Activated T-cell treated with anti-CD3 and anti-CD28 coated beads for 48 hours (primary cell): Measurements from ENCODE around the gene DENR.
"Not testable (repeated sequence)": the region's sequence is repeated elsewhere in the genome, so short reads cannot be mapped to it uniquely, and the experiment has no call there.

Experiments
- DNase-seq: peaks from one replicate; pipeline ENCODE4 v3.0.0-alpha.2; 2020; ENCODE audit warnings: low read depth

Gene DENR, protein sequence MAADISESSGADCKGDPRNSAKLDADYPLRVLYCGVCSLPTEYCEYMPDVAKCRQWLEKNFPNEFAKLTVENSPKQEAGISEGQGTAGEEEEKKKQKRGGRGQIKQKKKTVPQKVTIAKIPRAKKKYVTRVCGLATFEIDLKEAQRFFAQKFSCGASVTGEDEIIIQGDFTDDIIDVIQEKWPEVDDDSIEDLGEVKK

DNA sequence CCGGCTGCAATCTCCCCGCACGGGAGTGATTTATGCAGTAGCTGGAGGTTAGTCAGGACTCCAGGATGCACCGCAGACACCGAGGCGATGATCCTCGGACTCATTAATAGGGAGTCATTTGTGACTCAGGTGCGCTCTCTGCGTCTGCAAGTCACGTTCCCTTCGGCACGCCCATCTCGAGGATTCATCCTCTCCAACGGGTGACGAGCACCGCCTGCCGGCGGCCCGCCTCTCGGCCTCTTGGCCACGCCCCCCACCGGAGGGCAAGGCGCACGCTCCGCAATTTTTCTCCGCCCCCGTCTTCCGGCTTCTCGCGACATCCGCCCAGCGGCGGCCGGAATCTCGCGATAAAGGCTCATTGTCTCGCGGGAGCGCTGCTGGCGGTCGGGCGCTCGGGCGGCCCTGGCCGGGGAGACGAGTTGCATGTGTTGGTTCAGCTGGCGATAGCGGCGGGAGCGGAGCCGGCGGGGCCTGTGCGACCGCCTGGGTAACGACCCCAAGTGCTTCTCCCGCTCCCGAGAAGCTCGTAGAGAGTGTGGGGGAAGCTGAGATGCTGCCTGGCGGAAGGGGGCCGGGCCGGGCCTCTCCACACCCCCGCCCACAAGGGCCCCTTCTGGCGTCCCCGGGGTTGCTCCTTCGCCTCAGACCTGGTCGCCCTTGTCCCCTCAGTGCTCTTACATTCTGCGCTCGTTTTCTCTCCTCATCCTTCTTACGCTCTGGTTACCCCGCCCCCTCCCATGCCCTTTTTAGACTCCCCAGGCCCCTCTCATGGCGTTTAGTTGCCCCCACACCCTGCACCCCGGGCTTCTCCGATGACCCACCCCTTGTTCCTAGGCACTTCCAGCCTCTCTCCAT, at the start of gene DENR:
DENR (plus strand) TSS at position 361 of the 855 bp plus-strand sequence. CDS start 878 bp downstream, outside the sequence.
- peak; percentile 100 for DNase-seq

DNA sequence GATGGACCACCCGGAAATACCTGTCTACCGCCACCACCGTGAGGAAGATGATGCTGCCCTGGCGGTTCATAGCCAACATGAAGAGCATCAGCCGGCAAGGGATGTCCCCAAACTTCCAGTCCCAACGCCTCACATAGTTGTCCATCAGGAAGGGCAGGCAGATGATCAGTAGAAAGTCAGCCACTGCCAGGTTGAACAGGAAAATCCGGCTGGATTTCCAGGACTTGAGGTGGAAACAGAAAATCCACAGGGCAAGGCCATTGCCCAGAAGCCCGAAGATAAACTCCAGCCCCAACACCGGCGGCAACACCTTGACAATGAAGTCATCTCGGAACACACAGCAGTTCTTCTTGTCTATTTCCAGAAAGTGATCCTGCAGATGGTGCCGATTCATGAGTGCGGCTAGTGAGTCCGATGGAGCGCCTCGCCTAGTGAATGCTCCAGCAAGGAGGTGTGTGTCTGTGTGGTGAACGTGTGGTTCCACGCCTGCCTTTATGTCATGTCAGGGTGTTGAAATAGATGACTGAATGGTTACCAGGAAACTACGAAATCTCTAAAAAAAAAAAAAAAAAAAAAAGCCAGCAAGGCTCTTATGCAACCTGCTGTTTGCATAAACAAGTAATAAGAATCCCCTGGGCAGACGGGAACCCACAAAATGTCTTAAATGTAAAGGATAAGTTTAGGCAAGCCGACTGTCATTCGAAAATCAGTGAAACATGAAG, 49.6 kb upstream of the DENR start, which contains the start of gene HCAR2:
HCAR2 (minus strand) TSS at position 468 of the 722 bp plus-strand sequence; CDS start at position 394, 74 bp downstream.
- DNase-seq = not testable (repeated sequence)

DNA sequence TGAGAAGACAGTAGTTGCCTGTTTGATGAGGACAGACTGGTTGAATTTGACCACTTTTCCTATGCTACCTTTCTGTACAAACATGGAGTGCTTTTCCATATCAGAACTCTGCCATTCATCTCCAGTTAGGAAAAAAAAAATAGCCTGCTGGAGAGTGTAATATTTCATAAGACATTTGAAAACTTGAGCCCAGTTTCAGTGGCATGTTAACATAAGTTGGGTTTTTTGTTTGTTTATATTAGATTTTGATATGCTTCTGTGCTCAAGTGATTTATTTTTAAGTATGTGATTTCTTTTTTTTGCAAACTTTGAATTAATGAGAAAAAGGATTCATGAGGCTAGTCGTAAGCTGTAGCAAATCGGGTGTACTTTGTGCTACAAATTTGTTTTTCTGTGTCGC, 48.8 kb upstream of the DENR start:
- DNase-seq = not testable (repeated sequence)

DNA sequence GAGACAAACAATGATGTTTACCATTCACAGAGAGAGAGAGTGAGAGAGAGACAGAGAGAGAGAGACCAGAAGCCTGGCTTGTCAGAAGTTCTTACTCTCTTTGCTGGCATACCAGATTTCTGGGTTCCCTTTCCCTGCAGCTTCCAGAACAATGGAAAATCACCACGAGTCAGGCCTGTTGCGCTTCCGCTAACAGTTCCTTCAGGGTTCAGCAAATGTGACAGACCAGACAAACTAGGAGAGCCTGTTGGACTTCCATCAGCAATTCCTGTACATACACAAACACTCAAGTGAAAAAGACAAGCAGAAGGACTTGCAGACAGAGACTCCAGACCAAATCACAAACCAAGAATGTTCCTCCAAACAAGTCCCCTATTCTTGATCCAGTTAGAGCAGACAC, 43.3 kb upstream of the DENR start:
- DNase-seq = not testable (repeated sequence)

DNA sequence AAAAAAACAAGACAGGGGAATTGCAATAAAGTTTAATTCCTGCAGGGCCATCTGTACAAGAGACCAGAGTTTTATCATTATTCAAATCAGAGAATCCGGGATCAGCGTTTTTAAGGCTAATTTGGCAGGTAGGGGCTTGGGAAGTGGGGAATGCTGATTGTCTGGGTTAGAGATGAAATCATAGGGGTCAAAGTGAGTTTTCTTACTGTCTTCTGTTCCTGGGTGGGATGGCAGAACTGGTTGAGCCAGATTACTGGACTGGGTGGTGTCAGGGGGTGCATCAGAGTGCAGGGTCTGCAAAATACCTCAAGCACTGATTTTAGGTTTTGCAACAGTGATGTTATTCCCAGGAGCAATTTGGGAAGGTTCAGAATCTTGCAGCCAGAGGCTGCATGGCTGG, 42.3 kb upstream of the DENR start:
- DNase-seq = not testable (repeated sequence)

DNA sequence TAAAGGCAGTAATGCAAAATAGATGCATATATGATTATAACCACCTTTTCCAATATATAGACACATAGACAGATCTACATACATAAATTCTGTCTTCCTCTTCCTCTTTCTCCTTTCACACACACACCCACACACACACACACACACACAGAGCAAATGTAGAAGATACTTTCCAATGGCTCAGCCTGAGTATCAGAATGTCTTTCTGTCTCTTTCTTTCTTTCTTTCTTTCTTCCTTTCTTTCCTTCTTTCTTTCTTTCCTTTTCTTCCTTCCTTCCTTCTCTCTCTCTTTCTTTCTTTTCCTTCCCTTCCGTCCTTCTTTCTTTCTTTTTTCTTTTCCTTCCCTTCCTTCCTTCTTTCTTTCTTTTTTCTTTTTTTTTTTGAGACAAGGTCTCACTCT, 41.4 kb upstream of the DENR start:
- not testable (repeated sequence) for DNase-seq

DNA sequence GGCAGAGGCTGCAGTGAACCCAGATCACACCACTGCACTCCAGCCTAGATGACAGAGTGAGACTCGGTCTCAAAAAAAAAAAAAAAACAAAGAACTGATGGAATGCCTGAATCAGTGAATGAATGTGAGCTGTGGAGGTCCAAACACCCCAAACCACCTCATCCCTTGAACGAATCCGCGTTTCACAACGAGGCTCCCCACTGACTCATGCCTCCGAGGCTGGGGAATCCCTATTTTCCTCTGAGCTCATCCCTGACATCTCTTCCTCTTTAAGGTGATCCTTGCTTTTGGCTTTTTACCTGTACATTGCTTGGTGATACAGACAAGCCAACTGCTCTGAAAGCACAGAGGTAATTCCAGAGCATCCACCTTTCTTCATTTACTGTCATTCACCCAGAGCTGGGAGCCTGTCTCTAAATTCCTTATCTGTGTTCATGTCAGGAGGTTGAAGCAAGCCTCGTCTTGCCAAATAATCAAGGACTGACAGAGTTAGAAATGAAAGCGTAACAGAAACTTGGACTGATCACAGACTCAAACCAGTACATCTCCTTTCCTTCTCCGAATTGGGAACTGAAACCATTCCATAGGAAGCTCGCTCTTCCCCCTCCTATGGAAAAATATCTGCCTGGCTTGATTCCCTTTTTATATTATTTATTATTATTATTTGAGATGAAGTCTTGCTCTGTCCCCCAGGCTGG, 39.0 kb upstream of the DENR start:
- DNase-seq = not testable (repeated sequence)

DNA sequence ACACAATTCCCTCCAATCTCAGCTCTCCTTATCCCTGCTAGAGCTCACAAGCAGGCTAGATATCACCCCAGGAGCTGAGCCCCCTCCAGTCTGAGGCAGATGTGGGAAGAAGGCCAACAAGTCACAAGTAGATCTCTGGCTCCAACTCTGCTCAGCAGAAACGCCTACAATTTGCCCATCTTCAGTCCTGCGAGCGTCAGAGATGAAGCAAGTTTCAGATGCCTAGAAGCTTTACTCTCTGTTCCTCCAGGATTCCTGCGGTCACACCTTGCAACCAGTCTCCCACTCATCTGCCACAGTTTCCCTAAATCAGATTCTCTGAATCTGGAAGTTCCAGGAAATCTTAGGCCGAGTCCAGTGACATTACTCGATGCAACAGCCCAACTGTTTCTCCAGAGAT, 37.4 kb upstream of the DENR start:
- not testable (repeated sequence) for DNase-seq

DNA sequence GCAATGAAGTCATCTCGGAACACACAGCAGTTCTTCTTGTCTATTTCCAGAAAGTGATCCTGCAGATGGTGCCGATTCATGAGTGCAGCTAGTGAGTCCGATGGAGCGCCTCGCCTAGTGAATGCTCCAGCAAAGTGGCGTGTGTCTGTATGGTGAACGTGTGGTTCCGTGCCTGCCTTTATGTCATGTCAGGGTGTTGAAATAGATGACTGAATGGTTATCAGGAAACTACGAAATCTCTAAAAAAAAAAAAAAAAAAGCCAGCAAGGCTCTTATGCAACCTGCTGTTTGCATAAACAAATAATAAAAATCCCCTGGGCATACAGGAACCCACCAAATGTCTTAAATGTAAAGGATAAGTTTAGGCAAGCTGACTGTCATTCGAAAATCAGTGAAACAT, 36.0 kb upstream of the DENR start, which contains the start of gene HCAR3:
HCAR3 (minus strand) TSS at position 154 of the 400 bp plus-strand sequence; CDS start at position 80, 74 bp downstream.
- not testable (repeated sequence) for DNase-seq

DNA sequence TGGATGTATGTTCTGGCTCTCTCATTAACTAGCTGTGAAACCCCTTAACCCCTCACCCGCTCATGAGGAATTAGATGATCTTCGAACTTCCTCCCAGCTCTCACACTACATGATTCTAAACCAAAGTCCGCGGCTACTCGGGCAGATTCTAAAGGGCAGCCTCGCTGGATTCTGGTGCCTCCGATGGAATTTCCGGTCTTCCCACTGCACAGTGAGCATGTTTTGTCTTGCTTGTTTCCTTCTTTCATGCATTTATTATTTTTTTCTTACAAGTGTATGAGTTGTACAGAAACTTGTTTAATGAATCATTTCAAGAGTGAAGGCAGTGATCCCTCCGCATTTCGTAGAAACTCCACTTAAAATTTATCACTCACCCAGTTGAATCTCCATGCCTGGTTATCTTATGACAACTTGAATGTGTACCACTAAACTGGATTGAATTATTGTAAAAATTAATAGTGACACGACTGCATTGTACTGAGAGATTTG, 31.5 kb upstream of the DENR start:
- no peak for DNase-seq

DNA sequence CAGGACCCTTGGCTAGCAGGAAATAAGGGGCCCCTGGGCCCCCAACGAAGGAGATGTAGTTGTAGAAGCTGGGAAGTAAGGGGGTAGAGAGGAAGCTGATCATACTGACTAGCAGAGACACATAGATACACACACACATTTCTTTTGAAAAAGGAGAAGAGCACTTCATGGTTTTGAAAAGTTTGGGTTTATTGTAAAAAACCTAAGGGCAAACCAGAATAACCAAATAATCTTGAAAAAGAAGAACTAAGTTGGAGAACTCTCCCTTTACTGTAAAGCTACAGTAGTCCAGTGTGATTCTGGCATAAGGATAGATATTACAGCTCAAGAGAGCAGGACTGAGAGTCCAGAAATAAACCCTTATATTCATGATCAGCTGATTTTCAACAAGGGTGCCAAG, 30.2 kb upstream of the DENR start:
- DNase-seq = no peak

DNA sequence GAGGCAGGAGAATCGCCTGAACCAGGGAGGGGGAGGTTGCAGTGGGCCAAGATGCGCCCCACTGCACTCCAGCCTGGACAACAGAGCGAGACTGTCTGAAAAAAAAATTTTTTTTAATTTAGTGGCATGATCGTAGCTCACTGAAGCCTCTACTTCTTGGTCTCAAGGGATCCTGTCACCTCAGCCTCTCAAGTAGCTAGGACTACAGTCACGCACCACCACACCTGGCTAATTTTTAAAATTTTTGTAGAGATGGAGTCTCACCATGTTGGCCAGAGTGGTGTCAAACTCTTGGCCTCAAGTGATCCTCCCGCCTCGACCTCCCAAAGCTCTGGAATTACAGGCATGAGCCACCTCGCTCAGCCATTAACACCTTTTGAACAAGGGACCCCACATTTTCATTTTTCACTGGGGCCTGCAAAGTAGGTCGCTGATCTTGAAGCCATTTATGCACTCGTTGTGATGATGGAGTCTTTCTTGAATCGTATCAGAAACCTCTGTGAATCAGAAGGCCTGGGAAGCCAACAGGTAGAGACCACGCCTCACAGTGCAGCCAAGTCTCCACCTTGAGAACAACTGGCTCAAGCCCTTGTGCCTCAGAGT, 27.9 kb upstream of the DENR start:
- DNase-seq = no peak

DNA sequence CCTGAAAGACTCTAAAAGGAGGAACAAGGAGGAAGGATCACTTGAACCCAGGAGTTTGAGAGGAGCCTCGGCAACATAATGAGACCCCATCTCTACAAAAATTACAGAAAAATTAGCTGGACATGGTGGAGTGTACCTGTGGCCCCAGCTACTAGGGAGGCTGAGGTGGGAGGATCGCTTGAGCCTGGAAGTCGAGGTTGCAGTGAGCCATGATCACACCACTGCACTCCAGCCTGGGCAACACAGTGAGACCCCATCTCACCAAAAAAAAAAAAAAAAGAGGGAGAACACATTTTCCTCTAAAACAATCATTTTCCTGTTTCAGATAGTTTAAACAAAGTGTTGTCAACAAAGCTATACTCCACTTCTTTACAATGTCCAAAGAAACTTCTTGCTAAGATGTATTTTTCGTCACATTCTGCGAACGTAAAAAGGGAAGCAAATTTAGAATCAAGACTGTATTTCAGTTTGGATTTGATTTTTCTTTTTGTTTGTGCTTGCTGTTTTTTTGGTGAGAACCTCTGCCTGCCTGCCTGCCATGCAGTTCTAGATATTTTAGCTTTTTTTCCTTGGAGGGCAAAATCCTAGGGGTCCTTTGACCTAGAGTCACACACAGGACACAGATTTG, 27.1 kb upstream of the DENR start:
- DNase-seq = no peak

DNA sequence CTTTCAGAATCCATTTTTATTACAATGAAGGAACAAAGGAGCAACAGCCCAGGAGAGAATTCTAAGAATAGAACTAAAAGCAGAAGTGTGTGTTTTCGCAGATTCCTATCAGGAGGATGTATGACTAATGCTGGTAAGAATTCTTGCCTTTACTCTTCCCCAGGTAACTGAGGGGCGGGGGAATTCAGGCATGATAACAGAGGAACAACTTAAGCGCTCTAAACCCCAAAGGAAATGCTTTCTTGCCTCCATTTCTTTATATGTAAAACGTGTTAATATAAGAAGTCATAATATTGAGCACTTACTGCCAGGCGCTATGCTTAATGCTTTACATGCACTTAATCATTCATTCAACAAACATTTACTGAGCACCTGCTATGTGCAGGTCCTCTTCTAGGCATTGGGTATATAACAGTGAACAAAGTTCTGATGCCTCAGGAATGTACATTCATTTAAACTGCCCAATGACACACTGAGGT, 26.5 kb upstream of the DENR start:
- DNase-seq = no peak

DNA sequence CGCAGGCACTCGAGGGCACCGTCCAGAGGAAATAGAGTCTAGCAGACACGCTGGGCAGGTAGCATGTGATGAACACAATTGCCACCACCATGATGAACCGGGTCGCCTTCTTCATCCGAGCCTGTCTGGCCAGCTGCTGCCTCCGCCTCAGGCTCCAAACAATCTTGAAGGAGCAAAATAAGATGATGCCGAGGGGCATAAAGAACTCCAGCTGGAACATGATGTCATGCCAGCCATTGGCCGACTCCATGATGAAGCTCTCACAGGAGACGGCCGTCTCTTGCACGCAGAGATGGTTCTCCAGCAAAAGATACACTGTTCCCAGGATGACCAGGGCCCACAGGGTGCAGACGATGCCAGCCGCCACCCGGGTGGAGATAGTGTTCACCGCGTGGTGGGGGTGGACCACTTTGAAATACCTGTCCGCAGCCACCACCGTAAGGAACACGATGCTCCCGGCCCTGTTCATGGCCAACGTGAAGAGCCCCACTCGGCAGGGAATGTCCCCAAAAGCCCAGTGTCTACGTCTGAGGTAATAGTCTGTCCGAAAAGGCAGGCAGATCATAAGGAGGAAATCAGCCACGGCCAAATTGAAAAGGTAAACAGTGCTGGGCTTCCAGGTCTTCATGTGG, 22.9 kb upstream of the DENR start:
- DNase-seq = no peak

DNA sequence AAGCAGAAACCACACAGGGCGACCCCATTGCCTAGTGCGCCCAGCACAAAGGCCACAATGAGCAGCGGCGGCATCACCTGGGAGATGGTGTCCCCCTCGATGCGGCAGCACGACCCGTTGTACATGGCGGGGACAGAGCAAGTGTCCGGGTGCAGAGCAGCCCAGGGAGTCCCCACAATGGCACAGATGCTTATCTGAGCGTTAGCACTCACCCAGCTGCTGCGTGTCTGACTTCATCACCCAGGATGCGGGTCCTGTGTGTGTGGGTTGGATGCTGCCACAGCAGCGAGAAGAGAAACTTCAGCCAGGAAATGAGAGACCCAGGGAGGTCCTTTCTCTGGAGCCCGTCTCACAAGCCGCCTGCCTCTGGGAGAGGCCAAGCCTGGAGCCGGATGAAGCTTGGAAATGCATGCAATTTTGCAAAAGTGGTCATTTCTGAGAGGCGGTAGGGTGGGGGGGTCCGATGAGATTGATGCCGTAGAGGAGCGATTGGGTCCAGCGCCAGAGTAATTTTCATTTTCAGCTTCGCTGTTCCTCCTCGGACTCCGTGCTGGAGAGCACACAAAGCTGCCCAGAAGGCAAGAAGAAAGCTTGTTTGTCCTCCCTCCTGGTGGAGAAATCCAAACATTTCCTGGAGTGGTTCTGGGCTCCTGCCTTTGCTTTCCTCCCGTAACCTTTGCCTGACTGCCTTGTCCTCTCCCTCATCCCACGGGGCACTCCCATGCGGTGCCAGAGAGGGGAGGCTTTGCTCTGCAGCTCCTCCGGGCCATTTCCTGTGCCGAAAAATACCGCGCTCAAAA, 22.2 kb upstream of the DENR start, which contains the start of gene HCAR1:
HCAR1 (minus strand) TSS at position 630 of the 800 bp plus-strand sequence; CDS start at position 125, 505 bp downstream.
- DNase-seq = peak; percentile 60

DNA sequence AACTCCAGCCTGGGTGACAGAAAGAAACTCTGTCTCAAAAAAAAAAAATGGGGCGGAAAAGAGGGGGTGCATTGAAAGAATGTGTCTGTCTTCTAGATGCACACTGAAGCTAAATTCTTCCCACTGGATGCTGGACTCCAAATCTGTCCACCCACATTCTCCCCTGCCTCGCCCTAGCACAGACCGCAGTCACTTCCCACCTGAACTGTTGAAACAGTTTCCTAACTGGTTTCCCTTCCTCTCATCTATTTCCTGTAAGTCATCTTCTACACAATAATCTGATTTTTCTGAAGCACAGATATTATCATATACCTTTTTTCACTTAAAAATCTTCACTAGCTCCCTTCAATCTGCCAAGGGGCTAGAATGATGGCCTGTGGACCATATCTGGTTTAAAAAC, 20.5 kb upstream of the DENR start:
- peak; percentile 15 for DNase-seq

DNA sequence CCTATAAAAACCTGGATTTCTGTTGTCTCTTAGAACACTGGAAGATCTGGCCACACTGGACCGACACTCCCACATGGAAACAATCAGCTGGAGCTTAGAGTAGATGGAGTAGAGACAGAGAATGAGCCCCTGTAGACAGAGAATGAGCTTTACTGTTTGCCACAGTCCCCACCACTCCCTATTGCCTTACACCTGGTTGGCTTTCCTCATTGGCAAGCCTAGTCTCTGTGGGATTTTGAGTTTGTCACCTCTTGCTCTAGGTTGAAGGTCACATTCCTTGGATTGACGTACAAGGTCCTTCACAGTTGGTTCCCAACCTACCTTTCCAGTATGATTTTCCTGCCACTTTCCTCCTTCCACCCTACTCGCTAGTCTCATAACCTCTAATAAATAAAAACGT, 20.0 kb upstream of the DENR start:
- DNase-seq = no peak

DNA sequence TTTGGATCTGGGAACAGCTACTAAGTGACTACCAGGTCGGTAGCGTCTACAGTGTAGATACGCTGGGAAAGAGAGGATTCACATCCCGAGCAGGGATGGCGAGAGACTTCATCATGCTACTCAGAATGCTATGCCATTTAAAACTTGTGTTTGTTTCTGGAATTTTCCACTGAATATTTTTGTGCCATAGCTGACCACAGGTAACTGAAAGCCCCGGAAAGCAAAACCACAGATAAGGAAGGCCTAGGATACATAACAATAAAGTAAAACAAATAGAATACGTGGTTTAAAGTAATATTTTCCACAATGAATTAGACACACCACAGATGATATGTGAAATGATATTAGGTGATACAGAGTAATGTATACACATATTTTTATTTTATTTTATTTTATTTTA, 14.1 kb upstream of the DENR start:
- no peak for DNase-seq
